ENCODE results near the gene LDLRAP1. TPM values are rescaled to one million over a fixed set of nuclear protein-coding genes. Genes with fewer than 3 reads are reported as not detected.

Gene LDLRAP1
- total and polyA plus RNA-seq, 2 donors (not counting 3 experiments of a cell fraction or from before 2014, with no cell fraction given), result 23.1 to 24.7 TPM

DNA sequence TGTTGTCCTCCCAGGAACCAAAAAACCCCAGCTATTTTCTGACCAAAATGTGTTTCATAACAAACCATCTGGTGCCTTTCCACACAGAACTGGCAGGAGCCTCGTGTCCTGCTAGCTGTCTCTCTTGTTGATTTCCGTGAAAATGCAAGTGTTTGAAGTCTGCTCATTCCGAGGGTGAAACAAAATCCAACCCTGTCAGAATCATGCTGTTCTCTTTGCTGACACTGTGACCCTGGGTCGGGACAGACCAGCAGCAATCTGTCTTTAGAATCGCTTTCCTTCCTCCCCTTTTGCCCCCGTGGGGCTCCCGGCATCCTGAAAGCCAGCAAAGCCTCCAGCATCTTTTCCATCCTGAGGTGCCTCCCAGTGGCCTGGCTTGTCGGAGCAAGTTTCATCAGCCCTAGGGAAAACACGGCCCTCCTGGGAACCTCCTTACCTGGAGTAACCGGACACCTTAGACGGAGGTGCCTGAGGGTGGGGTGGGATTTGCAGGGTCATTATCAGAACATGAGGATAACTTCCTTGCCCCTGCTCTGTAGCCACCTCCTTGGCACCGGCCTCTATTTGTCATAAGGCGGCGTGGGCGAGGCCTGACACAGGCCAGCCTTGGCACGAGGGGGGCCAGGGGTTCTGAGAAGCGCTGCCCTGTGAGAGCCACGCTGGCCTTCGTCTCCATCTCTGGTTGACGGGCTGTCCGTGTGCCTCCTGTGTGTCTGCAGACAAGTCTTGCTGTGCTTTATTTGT is 24.9 kb downstream of the LDLRAP1 start:
- peak; percentile 29 for DNase-seq (ENCODE audit: low read depth, low spot score)
- Histone ChIP-seq H3K36me3 (ENCODE audit: control insufficient read depth in 2 of 2, extremely low read depth in 1 of 2, insufficient read depth in 2 of 2, low read length in 2 of 2) (peaks cover 0 to 5% of the 10 kb centered on the region in 2 experiments), H2AFZ (ENCODE audit: low read depth, low read length) (no peak overlapping the region), H3K27me3 (ENCODE audit: control insufficient read depth in 2 of 2, insufficient read depth in 2 of 2, low read length in 2 of 2) (no peaks in the 10 kb centered on the region), H3K4me1 (ENCODE audit: control insufficient read depth, extremely low read depth, insufficient read depth, low read length) (peaks cover 6% of the 10 kb centered on the region), H3K4me2 (ENCODE audit: insufficient read depth, low read length) (no peak overlapping the region), H3K9me3 (replicated peaks; ENCODE audit: control insufficient read depth, insufficient read depth, low read length) (no peaks in the 10 kb centered on the region), H3K9me1 (replicated peaks; ENCODE audit: control insufficient read depth, extremely low read depth, insufficient read depth, low read length) (no peaks in the 10 kb centered on the region), H3K27ac (ENCODE audit: insufficient read depth, low read depth, low read length) (no peak overlapping the region), H3K4me3 (replicated peaks in 1 of 3; ENCODE audit: insufficient read depth in 1 of 3, low read depth in 1 of 3, low read length in 3 of 3) (no peak overlapping the region), H3K9ac (replicated peaks; ENCODE audit: extremely low read depth, insufficient read depth, low read length) (no peak overlapping the region), H3K79me2 (ENCODE audit: control insufficient read depth, insufficient read depth, low read length) (no peaks in the 10 kb centered on the region), H4K20me1 (replicated peaks; ENCODE audit: control insufficient read depth, extremely low read depth, insufficient read depth, low read length) (no peaks in the 10 kb centered on the region)
- POLR2A ChIA-PET, result no interaction called here
- dilution Hi-C loops (cut with MboI; ENCODE audit: extremely low pct_ligation_motif_present, low sequenced_read_pairs) (no loop called here), intact Hi-C loops (cut with micrococcal nuclease) (no loop called here)
- TF ChIP-seq POLR2A (IDR thresholded peaks at IDR 0.05; ENCODE audit: low read depth, low read length), result no peak
- TF ChIP-seq, protein P1, sequence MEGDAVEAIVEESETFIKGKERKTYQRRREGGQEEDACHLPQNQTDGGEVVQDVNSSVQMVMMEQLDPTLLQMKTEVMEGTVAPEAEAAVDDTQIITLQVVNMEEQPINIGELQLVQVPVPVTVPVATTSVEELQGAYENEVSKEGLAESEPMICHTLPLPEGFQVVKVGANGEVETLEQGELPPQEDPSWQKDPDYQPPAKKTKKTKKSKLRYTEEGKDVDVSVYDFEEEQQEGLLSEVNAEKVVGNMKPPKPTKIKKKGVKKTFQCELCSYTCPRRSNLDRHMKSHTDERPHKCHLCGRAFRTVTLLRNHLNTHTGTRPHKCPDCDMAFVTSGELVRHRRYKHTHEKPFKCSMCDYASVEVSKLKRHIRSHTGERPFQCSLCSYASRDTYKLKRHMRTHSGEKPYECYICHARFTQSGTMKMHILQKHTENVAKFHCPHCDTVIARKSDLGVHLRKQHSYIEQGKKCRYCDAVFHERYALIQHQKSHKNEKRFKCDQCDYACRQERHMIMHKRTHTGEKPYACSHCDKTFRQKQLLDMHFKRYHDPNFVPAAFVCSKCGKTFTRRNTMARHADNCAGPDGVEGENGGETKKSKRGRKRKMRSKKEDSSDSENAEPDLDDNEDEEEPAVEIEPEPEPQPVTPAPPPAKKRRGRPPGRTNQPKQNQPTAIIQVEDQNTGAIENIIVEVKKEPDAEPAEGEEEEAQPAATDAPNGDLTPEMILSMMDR (IDR thresholded peaks at IDR 0.05; ENCODE audit: extremely low read depth in 1 of 2, insufficient read depth in 1 of 2, low read depth in 1 of 2, low read length in 2 of 2), result peak in 1 of 2 donors; percentile 4
- FAIRE-seq, result peak; percentile 53
- BruUV-seq (replicated peaks), result TSS peak; percentile 50
- CTCF ChIA-PET, result interaction anchor here (0.9 to 1.7 kb wide), 4 partner anchors 11 to 64 kb away, joined by 3 to 8 read pairs (median 3); no protein-coding TSS in a partner anchor

DNA sequence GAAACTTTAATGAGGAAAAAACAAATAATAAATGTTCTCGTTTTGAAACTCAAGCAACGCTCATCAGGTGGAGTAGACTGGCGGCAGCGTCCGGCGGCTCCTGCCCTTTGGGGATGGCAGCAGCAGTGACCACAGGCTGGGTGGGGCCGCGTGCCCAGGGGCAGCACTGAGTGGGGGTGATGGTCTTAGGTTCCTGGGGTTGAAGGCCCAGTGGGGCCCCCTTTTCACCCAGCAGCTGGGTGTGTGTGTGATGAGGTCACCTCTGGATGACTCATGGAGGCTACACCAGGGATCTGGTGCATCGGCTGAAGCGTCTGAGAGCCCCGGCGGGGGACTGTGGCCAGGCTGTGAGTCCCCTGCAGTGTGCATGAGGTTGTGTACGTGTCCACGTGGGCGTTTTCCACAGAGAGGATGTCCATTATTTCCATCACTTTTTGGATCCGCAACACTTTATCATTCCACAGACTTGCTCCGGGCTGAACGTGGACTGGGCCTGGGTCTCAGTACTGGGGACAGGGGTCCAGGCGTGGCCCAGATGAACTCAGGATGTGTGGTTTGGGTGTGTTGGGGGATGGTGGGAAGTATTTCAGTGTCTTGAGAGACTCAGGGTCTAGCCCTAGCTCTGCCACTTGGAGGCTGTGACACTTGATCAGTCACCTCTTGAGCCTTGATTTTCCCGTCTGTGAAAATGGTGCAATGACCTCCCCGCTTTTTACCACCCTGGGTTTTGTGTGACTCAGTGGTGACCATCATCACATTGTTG is 25.6 kb downstream of the LDLRAP1 start:
- no peaks in the 10 kb centered on the region for H3K79me2 ChIP-seq (ENCODE audit: control insufficient read depth, insufficient read depth, low read length)
- H3K27me3 ChIP-seq (ENCODE audit: control insufficient read depth in 2 of 2, insufficient read depth in 2 of 2, low read length in 2 of 2), result no peaks in the 10 kb centered on the region
- ChIA-PET POLR2A (no interaction called here), CTCF (interaction anchor here (0.6 to 0.7 kb wide), 2 partner anchors 10 to 177 kb away, joined by 3 to 4 read pairs; no protein-coding TSS in a partner anchor)
- no peaks in the 10 kb centered on the region for H4K20me1 ChIP-seq (replicated peaks; ENCODE audit: control insufficient read depth, extremely low read depth, insufficient read depth, low read length)
- DNase-seq (ENCODE audit: low read depth, low spot score) (no peak), FAIRE-seq (no peak)
- intact Hi-C loops (cut with micrococcal nuclease), result no loop called here
- no peak overlapping the region for H3K4me3 ChIP-seq (replicated peaks in 1 of 3; ENCODE audit: insufficient read depth in 1 of 3, low read depth in 1 of 3, low read length in 3 of 3)
- TF ChIP-seq FOS (IDR thresholded peaks at IDR 0.05; ENCODE audit: borderline replicate concordance, insufficient read depth, low read length), result peak; percentile 11
- TF ChIP-seq POLR2A (IDR thresholded peaks at IDR 0.05; ENCODE audit: low read depth, low read length), result no peak
- TF ChIP-seq JUN (IDR thresholded peaks at IDR 0.05; ENCODE audit: borderline replicate concordance, insufficient read depth, insufficient read length, low read depth), result peak; percentile 36
- no peaks in the 10 kb centered on the region for H3K9me1 ChIP-seq (replicated peaks; ENCODE audit: control insufficient read depth, extremely low read depth, insufficient read depth, low read length)
- H3K9me3 ChIP-seq (replicated peaks; ENCODE audit: control insufficient read depth, insufficient read depth, low read length), result no peaks in the 10 kb centered on the region
- no peaks in the 10 kb centered on the region for H3K36me3 ChIP-seq (ENCODE audit: control insufficient read depth in 2 of 2, extremely low read depth in 1 of 2, insufficient read depth in 2 of 2, low read length in 2 of 2)
- H3K4me2 ChIP-seq (ENCODE audit: insufficient read depth, low read length), result no peak overlapping the region
- BruUV-seq (replicated peaks), result no TSS peak
- no peak overlapping the region for H3K9ac ChIP-seq (replicated peaks; ENCODE audit: extremely low read depth, insufficient read depth, low read length)
- H3K27ac ChIP-seq (ENCODE audit: insufficient read depth, low read depth, low read length), result no peak overlapping the region
- H3K4me1 ChIP-seq (ENCODE audit: control insufficient read depth, extremely low read depth, insufficient read depth, low read length), result peaks cover 6% of the 10 kb centered on the region
- dilution Hi-C loops (cut with MboI; ENCODE audit: extremely low pct_ligation_motif_present, low sequenced_read_pairs), result no loop called here
- no peak overlapping the region for H2AFZ ChIP-seq (ENCODE audit: low read depth, low read length)

All from endothelial cell of umbilical vein (primary cell).